ENCODE results near the gene ANKRD62.
"Not testable (repeated sequence)": the region's sequence is repeated elsewhere in the genome, so short reads cannot be mapped to it uniquely, and the experiment has no call there.

ANKRD62 gene

GRCh38 chr18:12138831-12139230, 45.2 kb downstream of the ANKRD62 start:
- not testable (repeated sequence) for H3K9ac ChIP-seq (ENCODE audit: low read length); H4K20me1 ChIP-seq (ENCODE audit: low read depth, low read length); H3K79me2 ChIP-seq (ENCODE audit: insufficient read depth, low read length)

GRCh38 chr18:12140866-12141265, 47.2 kb downstream of the ANKRD62 start:
- not testable (repeated sequence) for H3K9me2 ChIP-seq (replicated peaks; ENCODE audit: insufficient read depth, low read length); H3K27me3 ChIP-seq (ENCODE audit: low read length); H2AFZ ChIP-seq (ENCODE audit: low read depth, low read length, severe bottlenecking); H3K36me3 ChIP-seq (ENCODE audit: low read length); H3K4me2 ChIP-seq (ENCODE audit: low read depth, low read length, poor library complexity, severe bottlenecking); H3K27ac ChIP-seq (ENCODE audit: low read depth, low read length); H3K4me3 ChIP-seq (ENCODE audit: insufficient read depth, low read length, poor library complexity, severe bottlenecking); H4K20me1 ChIP-seq (ENCODE audit: low read depth, low read length); H3K79me2 ChIP-seq (ENCODE audit: insufficient read depth, low read length); H3K9ac ChIP-seq (ENCODE audit: low read length); H3F3A ChIP-seq (ENCODE audit: insufficient read depth); H3K9me3 ChIP-seq (ENCODE audit: insufficient read depth, low read length)

More at GRCh38 chr18:12138831-12139230, 45.2 kb downstream of the ANKRD62 start:
- not testable (repeated sequence) for H3K9me2 ChIP-seq (replicated peaks; ENCODE audit: insufficient read depth, low read length); H3K4me2 ChIP-seq (ENCODE audit: low read depth, low read length, poor library complexity, severe bottlenecking); H3K9me3 ChIP-seq (ENCODE audit: insufficient read depth, low read length); H3F3A ChIP-seq (ENCODE audit: insufficient read depth); H3K27me3 ChIP-seq (ENCODE audit: low read length); H2AFZ ChIP-seq (ENCODE audit: low read depth, low read length, severe bottlenecking); H3K27ac ChIP-seq (ENCODE audit: low read depth, low read length); H3K4me3 ChIP-seq (ENCODE audit: insufficient read depth, low read length, poor library complexity, severe bottlenecking); H3K36me3 ChIP-seq (ENCODE audit: low read length)

- not testable (repeated sequence) for H3K27ac ChIP-seq (ENCODE audit: low read depth, low read length); H3K9me2 ChIP-seq (replicated peaks; ENCODE audit: insufficient read depth, low read length); H3K4me2 ChIP-seq (ENCODE audit: low read depth, low read length, poor library complexity, severe bottlenecking); H4K20me1 ChIP-seq (ENCODE audit: low read depth, low read length); H3K4me3 ChIP-seq (ENCODE audit: insufficient read depth, low read length, poor library complexity, severe bottlenecking); H2AFZ ChIP-seq (ENCODE audit: low read depth, low read length, severe bottlenecking); H3K36me3 ChIP-seq (ENCODE audit: low read length); H3F3A ChIP-seq (ENCODE audit: insufficient read depth); H3K9me3 ChIP-seq (ENCODE audit: insufficient read depth, low read length); H3K9ac ChIP-seq (ENCODE audit: low read length); H3K79me2 ChIP-seq (ENCODE audit: insufficient read depth, low read length); H3K27me3 ChIP-seq (ENCODE audit: low read length)
Observed at GRCh38 chr18:12141778-12142177, 48.1 kb downstream of the ANKRD62 start.

- H3K27me3 ChIP-seq (ENCODE audit: low read length); H3F3A ChIP-seq (ENCODE audit: insufficient read depth); H4K20me1 ChIP-seq (ENCODE audit: low read depth, low read length); H3K9me3 ChIP-seq (ENCODE audit: insufficient read depth, low read length); H3K9me2 ChIP-seq (replicated peaks; ENCODE audit: insufficient read depth, low read length); H3K27ac ChIP-seq (ENCODE audit: low read depth, low read length); H3K4me3 ChIP-seq (ENCODE audit: insufficient read depth, low read length, poor library complexity, severe bottlenecking); H2AFZ ChIP-seq (ENCODE audit: low read depth, low read length, severe bottlenecking); H3K79me2 ChIP-seq (ENCODE audit: insufficient read depth, low read length); H3K36me3 ChIP-seq (ENCODE audit: low read length); H3K4me2 ChIP-seq (ENCODE audit: low read depth, low read length, poor library complexity, severe bottlenecking); H3K9ac ChIP-seq (ENCODE audit: low read length): not testable (repeated sequence)
Observed at GRCh38 chr18:12149431-12149830, 55.8 kb downstream of the ANKRD62 start.

- H3K27ac ChIP-seq (ENCODE audit: low read depth, low read length) = no peak overlapping the region
- H2AFZ ChIP-seq (ENCODE audit: low read depth, low read length, severe bottlenecking) = no peak overlapping the region
- H3K4me3 ChIP-seq (ENCODE audit: insufficient read depth, low read length, poor library complexity, severe bottlenecking) = no peak overlapping the region
- TF ChIP-seq EZH2phosphoT487 (conservative IDR thresholded peaks at IDR 0.05; ENCODE audit: low read length) = no peak
- TF ChIP-seq CTCF (IDR thresholded peaks at IDR 0.05; ENCODE audit: insufficient read depth, low read length, poor library complexity, severe bottlenecking) = no peak
- H3F3A ChIP-seq (ENCODE audit: insufficient read depth) = no peaks in the 10 kb centered on the region
- no peak overlapping the region for H3K9ac ChIP-seq (ENCODE audit: low read length)
- H3K79me2 ChIP-seq (ENCODE audit: insufficient read depth, low read length) = no peaks in the 10 kb centered on the region
- H3K27me3 ChIP-seq (ENCODE audit: low read length) = no peaks in the 10 kb centered on the region
- H3K9me3 ChIP-seq (ENCODE audit: insufficient read depth, low read length) = no peaks in the 10 kb centered on the region
- no peak overlapping the region for H3K4me2 ChIP-seq (ENCODE audit: low read depth, low read length, poor library complexity, severe bottlenecking)
- no peaks in the 10 kb centered on the region for H3K36me3 ChIP-seq (ENCODE audit: low read length)
- no peaks in the 10 kb centered on the region for H3K9me2 ChIP-seq (replicated peaks; ENCODE audit: insufficient read depth, low read length)
- H4K20me1 ChIP-seq (ENCODE audit: low read depth, low read length) = no peaks in the 10 kb centered on the region
Observed at GRCh38 chr18:12154361-12154760, 60.7 kb downstream of the ANKRD62 start.
